Tibial nerve (tissue), 4 donors: ENCODE results near the gene MAPK8IP3. TPM values are rescaled to one million over a fixed set of nuclear protein-coding genes. Genes with fewer than 3 reads are reported as not detected.

ENCODE experiments used
- DNase-seq, 2 donors: peaks; one replicate each; pipeline ENCODE4 v3.0.0-alpha.2; 2019; ENCODE audit warnings: low spot score in 2 of 2
- H3K27ac ChIP-seq, 4 donors: fragments of 200-600 bp; sonication (generic) in 3 of 4; one replicate each; pipeline ENCODE4 v1.5.1; 2017 to 2019; ENCODE audit warnings: mild to moderate bottlenecking in 1 of 4
- H3K27me3 ChIP-seq, 2 donors: fragments of 200-600 bp; sonication (generic) in 1 of 2; one replicate each; pipeline versions ENCODE4 v1.5.1 to v1.6.0; 2017 to 2019
- H3K36me3 ChIP-seq, 3 donors: fragments of 200-600 bp; sonication (generic); one replicate each; pipeline ENCODE4 v1.5.1; 2018 to 2019
- H3K4me1 ChIP-seq, 4 donors: fragments of 200-600 bp; sonication (generic) in 3 of 4; one replicate each; pipeline ENCODE4 v1.5.1; 2017 to 2019
- H3K4me3 ChIP-seq, 4 donors: fragments of 200-600 bp; sonication (generic) in 3 of 4; one replicate each; pipeline ENCODE4 v1.5.1; 2017 to 2019; ENCODE audit warnings: mild to moderate bottlenecking in 1 of 4, moderate library complexity in 1 of 4
- H3K9me3 ChIP-seq, 4 donors: fragments of 200-600 bp; sonication (generic) in 3 of 4; one replicate each; pipeline ENCODE4 v1.5.1; 2017 to 2019
- CTCF ChIP-seq, 5 experiments: fragments of 200-600 bp in 3 of 5; fragments of 450-650 bp in 2 of 5; sonication (generic) in 3 of 5; IDR thresholded peaks; one replicate each; pipeline ENCODE4 v1.5.1; 2016 to 2019; ENCODE audit warnings: antibody characterized with exemption in 5 of 5, mild to moderate bottlenecking in 3 of 5, moderate library complexity in 2 of 5
- EP300 ChIP-seq, 2 donors: sonication (generic); formaldehyde crosslinking; IDR thresholded peaks; one replicate each; pipeline ENCODE4 v1.6.1; 2017; ENCODE audit warnings: antibody characterized with exemption in 2 of 2, mild to moderate bottlenecking in 1 of 2
- POLR2A ChIP-seq, 2 donors: fragments of 450-650 bp; IDR thresholded peaks; one replicate each; pipeline ENCODE4 v1.6.1; 2017; ENCODE audit warnings: antibody characterized with exemption in 2 of 2, mild to moderate bottlenecking in 2 of 2, moderate library complexity in 2 of 2
- WGBS, 2 donors: methylation state at CpG; one replicate each; pipeline ENCODE4 v1.1.5; 2018; 5-methylcytosine and 5-hydroxymethylcytosine counted together
- total RNA-seq, 4 donors: library from RNA; depleted of rRNA; stranded (reverse); fragments of >200 nt; gene quantifications; one replicate each; pipeline ENCODE4 v1.1.0, GENCODE V29; 2016

MAPK8IP3 gene
- total RNA-seq, 4 donors from 2014 or later: 92.6 to 188 (median 99.5) TPM

GRCh38 chr16:1757714-1758461, 51.9 kb downstream of the MAPK8IP3 start:
- H3K4me1 ChIP-seq: no peaks in the 10 kb centered on the region
- peaks cover 0 to 92% (median 13%) of the 10 kb centered on the region in 3 donors for H3K36me3 ChIP-seq
- WGBS, 2 donors: 91 to 93% methylated on average over 30 to 37 of the region's 37 CpGs
- no peak for TF ChIP-seq POLR2A (IDR thresholded peaks at IDR 0.05)
- TF ChIP-seq CTCF (IDR thresholded peaks at IDR 0.05): no peak
- no peak for TF ChIP-seq EP300 (IDR thresholded peaks at IDR 0.05)
- DNase-seq: no peak
- no peak overlapping the region for H3K4me3 ChIP-seq
- peak overlapping the region in 1 of 4 donors; percentile 7 for H3K27ac ChIP-seq
- H3K9me3 ChIP-seq: no peaks in the 10 kb centered on the region
- no peaks in the 10 kb centered on the region for H3K27me3 ChIP-seq

GRCh38 chr16:1758923-1759322, 52.9 kb downstream of the MAPK8IP3 start:
- H3K4me1 ChIP-seq: peaks cover 0 to 8% (median 0%) of the 10 kb centered on the region in 4 donors
- peaks cover 0 to 98% (median 18%) of the 10 kb centered on the region in 3 donors for H3K36me3 ChIP-seq
- no peak overlapping the region for H3K4me3 ChIP-seq
- DNase-seq: no peak
- TF ChIP-seq EP300 (IDR thresholded peaks at IDR 0.05): no peak
- TF ChIP-seq POLR2A (IDR thresholded peaks at IDR 0.05): no peak
- no peak for TF ChIP-seq CTCF (IDR thresholded peaks at IDR 0.05)
- H3K27me3 ChIP-seq: no peaks in the 10 kb centered on the region
- H3K9me3 ChIP-seq: no peaks in the 10 kb centered on the region
- WGBS, 2 donors: 77 to 83% methylated on average over 17 to 18 of the region's 18 CpGs
- no peak overlapping the region for H3K27ac ChIP-seq

GRCh38 chr16:1759511-1759910, 53.5 kb downstream of the MAPK8IP3 start:
- Histone ChIP-seq H3K9me3 (no peaks in the 10 kb centered on the region), H3K27ac (no peak overlapping the region), H3K4me1 (peaks cover 0 to 13% (median 0%) of the 10 kb centered on the region in 4 donors), H3K36me3 (peaks cover 0 to 98% (median 20%) of the 10 kb centered on the region in 3 donors), H3K27me3 (no peaks in the 10 kb centered on the region), H3K4me3 (no peak overlapping the region)
- 92 to 93% methylated on average over 20 to 21 of the region's 21 CpGs for WGBS, 2 donors
- no peak for DNase-seq
- no peak for TF ChIP-seq POLR2A (IDR thresholded peaks at IDR 0.05)
- TF ChIP-seq CTCF (IDR thresholded peaks at IDR 0.05): no peak
- TF ChIP-seq EP300 (IDR thresholded peaks at IDR 0.05): no peak

- H3K36me3 ChIP-seq: peaks cover 2 to 100% (median 23%) of the 10 kb centered on the region in 3 donors
- 91 to 92% methylated on average over 12 to 15 of the region's 15 CpGs for WGBS, 2 donors
- no peaks in the 10 kb centered on the region for H3K9me3 ChIP-seq
- H3K4me1 ChIP-seq: peaks cover 0 to 14% (median 0%) of the 10 kb centered on the region in 4 donors
- no peak overlapping the region for H3K27ac ChIP-seq
- DNase-seq: no peak
- no peak overlapping the region for H3K4me3 ChIP-seq
- H3K27me3 ChIP-seq: no peaks in the 10 kb centered on the region
- TF ChIP-seq POLR2A (IDR thresholded peaks at IDR 0.05) (no peak), EP300 (IDR thresholded peaks at IDR 0.05) (no peak), CTCF (IDR thresholded peaks at IDR 0.05) (no peak)
Measured at GRCh38 chr16:1760911-1761310, 54.9 kb downstream of the MAPK8IP3 start.

GRCh38 chr16:1761751-1762150, 55.8 kb downstream of the MAPK8IP3 start:
- Histone ChIP-seq H3K27me3 (no peaks in the 10 kb centered on the region), H3K36me3 (peaks cover 2 to 100% (median 30%) of the 10 kb centered on the region in 3 donors), H3K9me3 (no peaks in the 10 kb centered on the region), H3K4me1 (peaks cover 0 to 14% (median 0%) of the 10 kb centered on the region in 4 donors), H3K27ac (no peak overlapping the region), H3K4me3 (no peak overlapping the region)
- DNase-seq: no peak
- TF ChIP-seq POLR2A (IDR thresholded peaks at IDR 0.05): no peak
- TF ChIP-seq EP300 (IDR thresholded peaks at IDR 0.05): no peak
- no peak for TF ChIP-seq CTCF (IDR thresholded peaks at IDR 0.05)
- 90 to 93% methylated on average over 12 to 15 of the region's 15 CpGs for WGBS, 2 donors
